Measurements from ENCODE around the gene CAPNS2. TPM values are rescaled to one million over a fixed set of nuclear protein-coding genes. Genes with fewer than 3 reads are reported as not detected.

Gene CAPNS2
- total RNA-seq, 1 experiment from 2014 or later, result not detected

- H4K8ac ChIP-seq (replicated peaks; ENCODE audit: insufficient read length, low read depth, low read length), result no peak overlapping the region
- no peaks in the 10 kb centered on the region for H4K20me1 ChIP-seq (ENCODE audit: control insufficient read depth, insufficient read depth, insufficient read length)
- H2AK5ac ChIP-seq (ENCODE audit: insufficient read length, low read length), result no peak overlapping the region
- no peak overlapping the region for H2BK120ac ChIP-seq (ENCODE audit: low read depth, low read length, poor library complexity, severe bottlenecking)
- no peak overlapping the region for H4K91ac ChIP-seq (ENCODE audit: insufficient read length, low read depth, low read length)
- no peak overlapping the region for H2BK12ac ChIP-seq (ENCODE audit: insufficient read length, low read depth, low read length)
- no peak overlapping the region for H3T11ph ChIP-seq (ENCODE audit: low read length)
- no peaks in the 10 kb centered on the region for H3K27me3 ChIP-seq (ENCODE audit: insufficient read depth, low read length)
- H3K14ac ChIP-seq (ENCODE audit: insufficient read depth, low read length), result no peak overlapping the region
- TF ChIP-seq, protein P1, sequence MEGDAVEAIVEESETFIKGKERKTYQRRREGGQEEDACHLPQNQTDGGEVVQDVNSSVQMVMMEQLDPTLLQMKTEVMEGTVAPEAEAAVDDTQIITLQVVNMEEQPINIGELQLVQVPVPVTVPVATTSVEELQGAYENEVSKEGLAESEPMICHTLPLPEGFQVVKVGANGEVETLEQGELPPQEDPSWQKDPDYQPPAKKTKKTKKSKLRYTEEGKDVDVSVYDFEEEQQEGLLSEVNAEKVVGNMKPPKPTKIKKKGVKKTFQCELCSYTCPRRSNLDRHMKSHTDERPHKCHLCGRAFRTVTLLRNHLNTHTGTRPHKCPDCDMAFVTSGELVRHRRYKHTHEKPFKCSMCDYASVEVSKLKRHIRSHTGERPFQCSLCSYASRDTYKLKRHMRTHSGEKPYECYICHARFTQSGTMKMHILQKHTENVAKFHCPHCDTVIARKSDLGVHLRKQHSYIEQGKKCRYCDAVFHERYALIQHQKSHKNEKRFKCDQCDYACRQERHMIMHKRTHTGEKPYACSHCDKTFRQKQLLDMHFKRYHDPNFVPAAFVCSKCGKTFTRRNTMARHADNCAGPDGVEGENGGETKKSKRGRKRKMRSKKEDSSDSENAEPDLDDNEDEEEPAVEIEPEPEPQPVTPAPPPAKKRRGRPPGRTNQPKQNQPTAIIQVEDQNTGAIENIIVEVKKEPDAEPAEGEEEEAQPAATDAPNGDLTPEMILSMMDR (conservative IDR thresholded peaks at IDR 0.05), result no peak
- WGBS (ENCODE audit: extremely low coverage, insufficient read length, low lambda C conversion rate), result no CpG with 5 or more reads among the region's 2 CpGs
- H3K27ac ChIP-seq (ENCODE audit: insufficient read length, low read depth, low read length), result no peak overlapping the region
- Mint-ChIP-seq H3K9me3 (no peaks in the 10 kb centered on the region), H3K27ac (no peak overlapping the region), H3K27me3 (ENCODE audit: low read depth) (no peaks in the 10 kb centered on the region), H3K4me3 (no peak overlapping the region), H3K4me1 (no peaks in the 10 kb centered on the region), H3K36me3 (ENCODE audit: insufficient read depth in 1 of 3, low read depth in 3 of 3) (peaks cover 0 to 2% (median 0%) of the 10 kb centered on the region in 3 experiments; a peak in 1 of 7 replicates)
- H3K23me2 ChIP-seq (ENCODE audit: insufficient read length, low read depth, low read length, poor library complexity, severe bottlenecking), result no peaks in the 10 kb centered on the region
- no peak overlapping the region for H4K5ac ChIP-seq (ENCODE audit: insufficient read length, low read depth, low read length)
- DNase-seq, result no peak
- H3K79me1 ChIP-seq (ENCODE audit: insufficient read depth, low read depth, low read length, poor library complexity, severe bottlenecking), result no peaks in the 10 kb centered on the region
- H2AFZ ChIP-seq (ENCODE audit: low read length), result no peak overlapping the region
- H2BK15ac ChIP-seq (ENCODE audit: low read depth, low read length), result no peak overlapping the region
- H3K18ac ChIP-seq (ENCODE audit: insufficient read length, low read depth, low read length), result no peak overlapping the region
- H3K23ac ChIP-seq (ENCODE audit: insufficient read length, low read depth, low read length), result no peak overlapping the region
- no peak overlapping the region for H3K9ac ChIP-seq (ENCODE audit: extremely low read depth, insufficient read length, low read length)
- no peak overlapping the region for H2BK5ac ChIP-seq (ENCODE audit: insufficient read length, low read length)
- no peaks in the 10 kb centered on the region for H3K79me2 ChIP-seq (ENCODE audit: insufficient read depth, low read length)
- H3K4ac ChIP-seq (ENCODE audit: low read depth, low read length), result no peak overlapping the region
- H3K9me3 ChIP-seq (ENCODE audit: control insufficient read depth, low read depth, low read length), result no peaks in the 10 kb centered on the region
- no peak overlapping the region for H3K4me2 ChIP-seq (ENCODE audit: insufficient read depth, insufficient read length, low read length)
- no peak overlapping the region for H2BK20ac ChIP-seq (ENCODE audit: low read depth, low read length, poor library complexity, severe bottlenecking)
- no peak overlapping the region for H3K56ac ChIP-seq (ENCODE audit: insufficient read length, low read depth, low read length)
- H3K4me1 ChIP-seq (ENCODE audit: insufficient read depth, low read length), result no peaks in the 10 kb centered on the region
These were observed 9.9 kb downstream of the CAPNS2 start for GRCh38 chr16:55576384-55576783.

Measured in H9 (cell line).